B cell (primary cell): Measurements from ENCODE around the gene KLHL10. TPM values are rescaled to one million over a fixed set of nuclear protein-coding genes. Genes with fewer than 3 reads are reported as not detected.

ENCODE experiments used
- ATAC-seq: fragments of 200-7000 bp; cut with Tn5 transposase; one replicate; pipeline ENCODE4 v1.10.0; 2021; ENCODE audit warnings: low read depth, mild to moderate bottlenecking, moderate number of reproducible peaks, moderate library complexity
- CTCF ChIA-PET: fragments of 350-600 bp; sonication (Branson Sonifier 250); formaldehyde crosslinking; loops from one replicate; lab custom pipeline; 2021; ENCODE audit warnings: antibody characterized with exemption, inconsistent platforms; lab: Charles Lee
- POLR2A ChIA-PET: fragments of 350-600 bp; sonication (Branson Sonifier 250); formaldehyde crosslinking; loops from one replicate; lab custom pipeline; 2021; ENCODE audit warnings: antibody characterized with exemption; lab: Charles Lee
- DNase-seq: peaks from one replicate; pipeline ENCODE4 v3.0.0; 2013
- H2AFZ ChIP-seq: 2 replicates; pipeline ENCODE4 v1.6.1; 2012; ENCODE audit warnings: mild to moderate bottlenecking, low read depth, low read length; ENCODE audit not compliant: insufficient read depth, poor library complexity, severe bottlenecking
- H3K27ac ChIP-seq, 2 donors: 1 replicate in 1 of 2; 2 replicates in 1 of 2; pipeline ENCODE4 v1.5.1; 2012 to 2013; ENCODE audit warnings: low read length in 2 of 2, mild to moderate bottlenecking in 2 of 2, moderate library complexity in 1 of 2
- H3K27me3 ChIP-seq, 4 experiments: fragments of 200-600 bp in 1 of 4; sonication (generic) in 1 of 4; replicated peaks in 1 of 4; 1 replicate in 2 of 4; 2 replicates in 2 of 4; pipeline versions ENCODE4 v1.6.1 to v1.7.0; 2013 to 2016; ENCODE audit warnings: low read length in 3 of 4, mild to moderate bottlenecking in 2 of 4, mixed read lengths in 1 of 4, moderate library complexity in 1 of 4; ENCODE audit not compliant: insufficient read depth in 4 of 4, control insufficient read depth in 3 of 4; ENCODE audit errors: control extremely low read depth in 1 of 4
- H3K36me3 ChIP-seq, 2 experiments: replicated peaks in 1 of 2; 1 replicate in 1 of 2; 2 replicates in 1 of 2; pipeline versions ENCODE4 v1.6.1 to v1.7.1; 2013; ENCODE audit warnings: low read length in 1 of 2; ENCODE audit not compliant: insufficient read depth in 2 of 2, control insufficient read depth in 1 of 2; ENCODE audit errors: control extremely low read depth in 1 of 2, extremely low read depth in 1 of 2
- H3K4me1 ChIP-seq, 2 donors: fragments of 200-600 bp in 1 of 2; sonication (generic) in 1 of 2; 1 replicate in 1 of 2; 2 replicates in 1 of 2; pipeline versions ENCODE4 v1.5.1 to v1.6.1; 2013 to 2017; ENCODE audit warnings: low read length in 2 of 2; ENCODE audit not compliant: control insufficient read depth in 2 of 2, insufficient read depth in 2 of 2
- H3K4me2 ChIP-seq: replicated peaks from 2 replicates; pipeline ENCODE3; 2012; ENCODE audit warnings: mild to moderate bottlenecking, low read depth, low read length; ENCODE audit not compliant: poor library complexity, severe bottlenecking
- H3K4me3 ChIP-seq, 5 experiments: fragments of 200-600 bp in 1 of 5; sonication (generic) in 1 of 5; 1 replicate in 3 of 5; 2 replicates in 2 of 5; pipeline versions ENCODE4 v1.5.1 to v1.7.0; 2011 to 2016; ENCODE audit warnings: low read length in 4 of 5, mild to moderate bottlenecking in 4 of 5, low read depth in 2 of 5, control low read depth in 1 of 5, moderate library complexity in 1 of 5; ENCODE audit not compliant: insufficient read depth in 1 of 5; ENCODE audit errors: control extremely low read depth in 1 of 5, extremely low read depth in 1 of 5
- H3K79me2 ChIP-seq: fragments of 200-600 bp; sonication (generic); one replicate; pipeline ENCODE4 v1.6.0; 2016; ENCODE audit warnings: low read length; ENCODE audit not compliant: control insufficient read depth, insufficient read depth
- H3K9ac ChIP-seq: fragments of 200-600 bp; sonication (generic); 2 replicates; pipeline ENCODE4 v1.6.1; 2017; ENCODE audit warnings: mild to moderate bottlenecking, low read length, moderate library complexity
- H3K9me3 ChIP-seq, 3 donors: one replicate each; pipeline versions ENCODE4 v1.6.1 to v1.7.1; 2013; ENCODE audit warnings: low read length in 2 of 3; ENCODE audit not compliant: control insufficient read depth in 2 of 3, insufficient read depth in 1 of 3; ENCODE audit errors: control extremely low read depth in 1 of 3
- H4K20me1 ChIP-seq: 2 replicates; pipeline ENCODE4 v1.6.0; 2012; ENCODE audit warnings: mild to moderate bottlenecking, low read length; ENCODE audit not compliant: insufficient read depth, control insufficient read depth, poor library complexity, severe bottlenecking
- H3K27ac Mint-ChIP-seq: one replicate; pipeline ENCODE4 v1.8.0; 2021; ENCODE audit warnings: mixed read lengths
- H3K27me3 Mint-ChIP-seq: one replicate; pipeline ENCODE4 v1.8.0; 2021; ENCODE audit warnings: mixed read lengths
- H3K4me1 Mint-ChIP-seq: one replicate; pipeline ENCODE4 v1.8.0; 2021; ENCODE audit warnings: mixed read lengths
- H3K4me3 Mint-ChIP-seq: one replicate; pipeline ENCODE4 v1.8.0; 2021; ENCODE audit warnings: mixed read lengths
- H3K9me3 Mint-ChIP-seq: one replicate; pipeline ENCODE4 v1.8.0; 2022; ENCODE audit warnings: mixed read lengths; ENCODE audit not compliant: insufficient read depth
- EZH2 ChIP-seq: IDR thresholded peaks from 2 replicates; pipeline ENCODE4 v1.6.1; 2012; ENCODE audit warnings: borderline replicate concordance, low read depth, mild to moderate bottlenecking, moderate library complexity, low read length; ENCODE audit not compliant: insufficient read depth, poor library complexity, severe bottlenecking
- WGBS: methylation state at CpG from one replicate; pipeline ENCODE4 v1.1.5; 2013; ENCODE audit warnings: missing lambda C conversion rate; ENCODE audit not compliant: insufficient coverage; 5-methylcytosine and 5-hydroxymethylcytosine counted together
- intact Hi-C: fragments of 100-400 bp; cut with micrococcal nuclease; formaldehyde crosslinking; loops from one replicate; pipeline ENCODE4 v1.10.0; 2022
- polyA plus RNA-seq: library from polyadenylated mRNA; depleted of rRNA; stranded (reverse); fragments of >200 nt; gene quantifications from 2 replicates; pipeline ENCODE4 v1.2.3, GENCODE V29; 2012
- total RNA-seq, 2 donors: library from RNA; stranded (reverse); fragments of 120-200 nt in 1 of 2; gene quantifications; 1 replicate in 1 of 2; 2 replicates in 1 of 2; pipeline versions ENCODE4 v1.2.3 to v1.2.4, GENCODE V29; 2013 to 2022
- TF ChIP-seq, protein P1 (sequence below): fragments of 200-600 bp; IDR thresholded peaks from one replicate; pipeline ENCODE4 v1.8.0; 2022; ENCODE audit warnings: antibody characterized with exemption, mild to moderate bottlenecking

The KLHL10 gene
- total and polyA plus RNA-seq, 2 donors (not counting 1 experiment from before 2014, with no cell fraction given) = 0.12 to 0.37 TPM

DNA sequence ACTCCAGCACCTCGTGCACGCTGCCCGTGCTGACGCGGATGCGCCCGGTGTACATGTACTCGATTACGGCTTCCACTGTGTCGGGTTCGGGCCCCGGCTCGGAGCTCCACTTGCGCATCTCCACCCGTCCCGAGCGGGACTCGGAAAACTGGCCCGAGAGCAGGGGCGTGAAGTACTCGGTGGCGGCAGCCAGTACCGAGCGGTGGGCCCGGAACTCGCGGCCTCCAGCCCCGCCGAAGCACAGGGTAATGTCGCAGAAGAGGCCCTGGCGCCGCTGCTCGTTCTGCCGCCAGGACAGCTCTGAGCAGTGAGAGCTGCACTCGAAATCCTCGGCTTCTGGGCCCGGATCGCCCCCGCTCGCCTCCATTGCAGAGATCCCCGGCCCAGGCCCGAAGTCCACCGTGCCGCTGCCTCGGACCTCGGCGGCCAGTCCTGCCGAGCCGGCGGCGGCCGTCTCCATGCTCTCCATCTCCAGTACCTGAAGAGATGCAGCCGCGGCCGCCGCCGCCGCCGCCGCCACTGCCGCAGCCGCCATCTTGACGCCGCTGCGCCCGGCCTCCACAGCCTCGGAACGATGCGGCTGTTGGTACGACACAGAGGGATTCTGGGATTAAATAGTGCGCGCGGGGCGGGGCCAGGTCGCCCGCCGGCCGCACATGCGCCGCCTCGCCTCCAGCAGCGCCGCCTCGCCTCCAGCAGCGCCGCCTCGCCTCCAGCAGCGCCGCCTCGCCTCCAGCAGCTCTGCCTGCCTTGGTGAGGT, 27.4 kb downstream of the KLHL10 start, which contains the start of gene KLHL11:
Gene KLHL11 (minus strand): TSS at position 588 of the 760 bp plus-strand sequence. CDS start 53 bp downstream, at position 535.
- TF ChIP-seq EZH2 = no peak
- TF ChIP-seq, protein P1, sequence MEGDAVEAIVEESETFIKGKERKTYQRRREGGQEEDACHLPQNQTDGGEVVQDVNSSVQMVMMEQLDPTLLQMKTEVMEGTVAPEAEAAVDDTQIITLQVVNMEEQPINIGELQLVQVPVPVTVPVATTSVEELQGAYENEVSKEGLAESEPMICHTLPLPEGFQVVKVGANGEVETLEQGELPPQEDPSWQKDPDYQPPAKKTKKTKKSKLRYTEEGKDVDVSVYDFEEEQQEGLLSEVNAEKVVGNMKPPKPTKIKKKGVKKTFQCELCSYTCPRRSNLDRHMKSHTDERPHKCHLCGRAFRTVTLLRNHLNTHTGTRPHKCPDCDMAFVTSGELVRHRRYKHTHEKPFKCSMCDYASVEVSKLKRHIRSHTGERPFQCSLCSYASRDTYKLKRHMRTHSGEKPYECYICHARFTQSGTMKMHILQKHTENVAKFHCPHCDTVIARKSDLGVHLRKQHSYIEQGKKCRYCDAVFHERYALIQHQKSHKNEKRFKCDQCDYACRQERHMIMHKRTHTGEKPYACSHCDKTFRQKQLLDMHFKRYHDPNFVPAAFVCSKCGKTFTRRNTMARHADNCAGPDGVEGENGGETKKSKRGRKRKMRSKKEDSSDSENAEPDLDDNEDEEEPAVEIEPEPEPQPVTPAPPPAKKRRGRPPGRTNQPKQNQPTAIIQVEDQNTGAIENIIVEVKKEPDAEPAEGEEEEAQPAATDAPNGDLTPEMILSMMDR = no peak
- H3K4me2 ChIP-seq = peak within 1 kb of the TSS; percentile 85
- DNase-seq = peak; percentile 93
- H3K27me3 ChIP-seq = no peaks in the 10 kb centered on the region
- H3K27ac ChIP-seq = peak within 1 kb of the TSS; percentile 72 to 82
- peaks cover 57% of the 10 kb centered on the region for H3K79me2 ChIP-seq
- intact Hi-C loops = loop anchor here (1.0 kb wide), 5 partner anchors 30 to 101 kb away; partner anchors contain the start of genes ACLY, CNP, ODAD4 and P3H4
- Mint-ChIP-seq H3K27ac (no peak within 1 kb of the TSS), H3K4me3 (no peak within 1 kb of the TSS), H3K27me3 (no peaks in the 10 kb centered on the region), H3K4me1 (peaks cover 22% of the 10 kb centered on the region), H3K9me3 (no peaks in the 10 kb centered on the region)
- peaks cover 35% of the 10 kb centered on the region for H4K20me1 ChIP-seq
- H3K9ac ChIP-seq = peak within 1 kb of the TSS; percentile 78
- H3K36me3 ChIP-seq = peaks cover 0 to 13% of the 10 kb centered on the region in 2 experiments
- ChIA-PET POLR2A (interaction anchor here (0.5 to 2.1 kb wide), 10 partner anchors 24 to 1234 kb away, joined by 3 to 13 read pairs (median 3); partner anchors contain the start of genes DNAJC7 and EIF1), CTCF (interaction anchor here (0.6 to 1.5 kb wide), 6 partner anchors 30 to 752 kb away, joined by 3 to 4 read pairs (median 3); partner anchors contain the start of gene CNP)
- peaks cover 24 to 27% of the 10 kb centered on the region in 2 donors for H3K4me1 ChIP-seq
- WGBS = under 1% methylated on average over 90 of the region's 90 CpGs
- peak within 1 kb of the TSS; percentile 98 for H2AFZ ChIP-seq
- peak within 1 kb of the TSS; percentile 45 to 96 (median 83) for H3K4me3 ChIP-seq
- H3K9me3 ChIP-seq = no peaks in the 10 kb centered on the region
- ATAC-seq = peak; percentile 97
